HL-60 (cell line): ENCODE results near the gene AKR1C4.

Experiments used
- DNase-seq, 2 experiments: peaks; one replicate each; pipeline ENCODE4 v3.0.0-alpha.2; 2010 to 2020; ENCODE audit warnings: low read depth in 1 of 2, low spot score in 1 of 2
- H3K27ac ChIP-seq: fragments of 250-450 bp; sonication (Bioruptor Pico); replicated peaks from 2 replicates; pipeline ENCODE4 v1.5.1; 2020; ENCODE audit warnings: mild to moderate bottlenecking, moderate library complexity
- H3K27me3 ChIP-seq: fragments of 250-450 bp; sonication (Bioruptor Pico); 2 replicates; pipeline ENCODE4 v1.5.1; 2021; ENCODE audit warnings: mild to moderate bottlenecking, moderate library complexity; ENCODE audit not compliant: insufficient read depth, poor library complexity, severe bottlenecking
- H3K4me3 ChIP-seq: replicated peaks from 2 replicates; pipeline ENCODE4 v1.5.1; 2011; ENCODE audit warnings: mild to moderate bottlenecking, control low read depth, low read length; ENCODE audit not compliant: insufficient read depth
- GABPA ChIP-seq: IDR thresholded peaks from 2 replicates; pipeline ENCODE4 v1.6.1; 2012; ENCODE audit warnings: low read depth
- POLR2AphosphoS5 ChIP-seq: IDR thresholded peaks from 2 replicates; pipeline ENCODE4 v1.6.1; 2012; ENCODE audit warnings: low read depth
- REST ChIP-seq: IDR thresholded peaks from 2 replicates; pipeline ENCODE4 v1.6.1; 2012; ENCODE audit warnings: low read depth; ENCODE audit not compliant: insufficient replicate concordance
- SPI1 ChIP-seq: IDR thresholded peaks from 2 replicates; pipeline ENCODE4 v1.6.1; 2012; ENCODE audit warnings: low read depth, mild to moderate bottlenecking, borderline replicate concordance
- TF ChIP-seq, protein P1 (sequence below): IDR thresholded peaks from one replicate; pipeline ENCODE4 v1.5.1; 2011; ENCODE audit warnings: low read length, control low read depth, inconsistent platforms; ENCODE audit not compliant: insufficient read depth

The AKR1C4 gene

GRCh38 chr10:5242585-5242984, 45.9 kb downstream of the AKR1C4 start:
- DNase-seq = no peak
- Histone ChIP-seq H3K4me3 (no peak overlapping the region), H3K27me3 (no peaks in the 10 kb centered on the region), H3K27ac (no peak overlapping the region)
- no peak for TF ChIP-seq SPI1
- TF ChIP-seq REST = no peak
- no peak for TF ChIP-seq GABPA
- TF ChIP-seq POLR2AphosphoS5 = no peak
- TF ChIP-seq, protein P1, sequence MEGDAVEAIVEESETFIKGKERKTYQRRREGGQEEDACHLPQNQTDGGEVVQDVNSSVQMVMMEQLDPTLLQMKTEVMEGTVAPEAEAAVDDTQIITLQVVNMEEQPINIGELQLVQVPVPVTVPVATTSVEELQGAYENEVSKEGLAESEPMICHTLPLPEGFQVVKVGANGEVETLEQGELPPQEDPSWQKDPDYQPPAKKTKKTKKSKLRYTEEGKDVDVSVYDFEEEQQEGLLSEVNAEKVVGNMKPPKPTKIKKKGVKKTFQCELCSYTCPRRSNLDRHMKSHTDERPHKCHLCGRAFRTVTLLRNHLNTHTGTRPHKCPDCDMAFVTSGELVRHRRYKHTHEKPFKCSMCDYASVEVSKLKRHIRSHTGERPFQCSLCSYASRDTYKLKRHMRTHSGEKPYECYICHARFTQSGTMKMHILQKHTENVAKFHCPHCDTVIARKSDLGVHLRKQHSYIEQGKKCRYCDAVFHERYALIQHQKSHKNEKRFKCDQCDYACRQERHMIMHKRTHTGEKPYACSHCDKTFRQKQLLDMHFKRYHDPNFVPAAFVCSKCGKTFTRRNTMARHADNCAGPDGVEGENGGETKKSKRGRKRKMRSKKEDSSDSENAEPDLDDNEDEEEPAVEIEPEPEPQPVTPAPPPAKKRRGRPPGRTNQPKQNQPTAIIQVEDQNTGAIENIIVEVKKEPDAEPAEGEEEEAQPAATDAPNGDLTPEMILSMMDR = no peak

DNA sequence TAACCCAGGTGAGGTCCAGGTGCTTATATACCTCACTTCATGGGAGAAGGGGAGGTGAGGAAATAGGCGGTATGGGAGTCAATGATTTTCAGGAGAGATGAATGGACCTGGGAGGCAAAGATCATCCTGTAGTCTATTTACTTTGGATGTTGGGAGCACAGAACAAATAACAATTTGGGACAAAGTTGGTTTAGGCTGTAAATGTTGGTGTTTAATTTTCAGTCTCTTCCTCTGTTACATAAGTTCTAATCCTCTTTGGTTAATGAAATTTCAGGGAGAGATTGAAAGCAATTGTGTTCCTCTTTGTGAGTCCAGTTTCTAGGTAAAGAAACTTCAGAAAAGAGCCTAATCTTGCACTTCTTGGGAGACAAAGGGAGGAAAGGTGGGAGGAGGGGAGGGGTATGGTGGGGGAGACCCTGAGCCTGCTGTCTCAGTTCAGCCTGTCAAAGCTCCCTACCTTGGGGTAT, 46.9 kb downstream of the AKR1C4 start:
- DNase-seq = no peak
- H3K27me3 ChIP-seq = no peaks in the 10 kb centered on the region
- H3K4me3 ChIP-seq = no peak overlapping the region
- TF ChIP-seq REST (no peak), SPI1 (no peak), POLR2AphosphoS5 (no peak), GABPA (no peak)
- TF ChIP-seq, protein P1 = no peak
- H3K27ac ChIP-seq = no peak overlapping the region

DNA sequence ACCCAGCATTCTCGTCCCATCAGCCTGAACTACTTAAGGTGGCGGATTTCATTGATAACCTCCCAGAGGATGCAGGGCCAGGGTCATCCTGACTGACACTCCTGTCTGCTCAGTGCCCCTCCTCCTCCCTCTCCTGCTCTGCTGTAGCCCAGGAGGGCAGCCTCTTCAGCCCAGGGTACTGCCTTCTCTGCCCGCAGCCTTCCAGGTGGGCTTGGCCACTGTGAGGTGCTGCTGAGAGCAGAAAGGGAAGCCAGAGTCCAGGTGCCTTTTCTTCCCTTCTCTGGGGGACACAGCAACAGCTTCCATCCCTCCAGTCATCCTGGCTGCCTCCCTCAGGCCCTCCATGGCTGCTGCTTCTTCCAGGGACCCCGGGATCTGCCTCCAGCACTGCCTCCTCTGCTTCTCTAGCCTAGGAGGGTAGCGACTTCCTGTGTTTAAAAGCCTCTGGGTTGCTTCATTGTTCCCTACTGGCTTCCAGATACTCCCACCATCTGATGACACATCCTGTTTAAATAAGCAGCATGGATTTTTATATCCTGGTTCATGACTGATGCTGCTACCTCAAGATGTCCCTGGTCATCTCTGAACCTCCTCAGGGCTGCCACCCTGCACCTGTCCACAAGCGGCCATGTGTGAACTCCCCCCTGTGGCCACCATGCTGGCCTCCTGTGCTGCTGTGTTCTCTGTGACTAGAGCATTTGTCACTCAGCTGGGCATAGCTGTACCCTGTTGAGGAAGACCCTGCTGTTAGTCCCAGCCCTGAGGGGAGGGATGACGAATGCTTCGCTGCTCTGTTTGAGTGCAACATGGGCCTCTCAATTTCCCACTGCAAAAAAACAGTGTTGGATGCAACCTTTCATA, 55.8 kb downstream of the AKR1C4 start:
- H3K27ac ChIP-seq = no peak overlapping the region
- TF ChIP-seq SPI1 (no peak), POLR2AphosphoS5 (no peak), GABPA (no peak), REST (no peak)
- TF ChIP-seq, protein P1 = no peak
- no peaks in the 10 kb centered on the region for H3K27me3 ChIP-seq
- no peak overlapping the region for H3K4me3 ChIP-seq
- no peak for DNase-seq
